Rectal smooth muscle tissue (tissue), 1 donor: ENCODE results near the gene TENM4.

ENCODE experiments used
- H3K27ac ChIP-seq: one replicate; pipeline ENCODE4 v1.7.0; 2013; ENCODE audit warnings: low read depth, low read length, inconsistent platforms
- H3K27me3 ChIP-seq: one replicate; pipeline ENCODE4 v1.7.0; 2013; ENCODE audit warnings: low read length; ENCODE audit not compliant: control insufficient read depth, insufficient read depth
- H3K36me3 ChIP-seq: one replicate; pipeline ENCODE4 v1.7.0; 2013; ENCODE audit warnings: low read length; ENCODE audit not compliant: control insufficient read depth, insufficient read depth
- H3K4me1 ChIP-seq: one replicate; pipeline ENCODE4 v1.7.0; 2013; ENCODE audit warnings: low read length; ENCODE audit not compliant: control insufficient read depth, insufficient read depth
- H3K4me3 ChIP-seq: one replicate; pipeline ENCODE4 v1.7.0; 2013; ENCODE audit warnings: low read length
- H3K9ac ChIP-seq: one replicate; pipeline ENCODE4 v1.7.0; 2013; ENCODE audit warnings: low read length

Gene TENM4

GRCh38 chr11:78656327-78656726, 784.5 kb downstream of the TENM4 start:
- no peak overlapping the region for H3K4me3 ChIP-seq
- no peak overlapping the region for H3K27ac ChIP-seq
- H3K4me1 ChIP-seq = no peaks in the 10 kb centered on the region
- no peaks in the 10 kb centered on the region for H3K36me3 ChIP-seq
- no peak overlapping the region for H3K9ac ChIP-seq
- H3K27me3 ChIP-seq = no peaks in the 10 kb centered on the region

GRCh38 chr11:78655561-78655960, 785.3 kb downstream of the TENM4 start:
- H3K4me1 ChIP-seq = no peaks in the 10 kb centered on the region
- no peak overlapping the region for H3K4me3 ChIP-seq
- no peak overlapping the region for H3K9ac ChIP-seq
- H3K27ac ChIP-seq = no peak overlapping the region
- no peaks in the 10 kb centered on the region for H3K36me3 ChIP-seq
- H3K27me3 ChIP-seq = no peaks in the 10 kb centered on the region

- Histone ChIP-seq H3K9ac (no peak overlapping the region), H3K36me3 (no peaks in the 10 kb centered on the region), H3K4me3 (no peak overlapping the region), H3K27ac (no peak overlapping the region), H3K27me3 (no peaks in the 10 kb centered on the region), H3K4me1 (no peaks in the 10 kb centered on the region)
Measured at GRCh38 chr11:78654866-78655265, 786.0 kb downstream of the TENM4 start.

- H3K27ac ChIP-seq = no peak overlapping the region
- no peak overlapping the region for H3K4me3 ChIP-seq
- no peaks in the 10 kb centered on the region for H3K27me3 ChIP-seq
- H3K4me1 ChIP-seq = no peaks in the 10 kb centered on the region
- no peak overlapping the region for H3K9ac ChIP-seq
- H3K36me3 ChIP-seq = no peaks in the 10 kb centered on the region
Measured at GRCh38 chr11:78654071-78654470, 786.8 kb downstream of the TENM4 start.

- H3K4me1 ChIP-seq = no peaks in the 10 kb centered on the region
- H3K9ac ChIP-seq = no peak overlapping the region
- no peaks in the 10 kb centered on the region for H3K27me3 ChIP-seq
- H3K4me3 ChIP-seq = no peak overlapping the region
- no peaks in the 10 kb centered on the region for H3K36me3 ChIP-seq
- H3K27ac ChIP-seq = no peak overlapping the region
Measured at GRCh38 chr11:78653294-78653909, 787.4 kb downstream of the TENM4 start.

GRCh38 chr11:78652843-78653239, 788.0 kb downstream of the TENM4 start:
- Histone ChIP-seq H3K36me3 (no peaks in the 10 kb centered on the region), H3K4me3 (no peak overlapping the region), H3K4me1 (no peaks in the 10 kb centered on the region), H3K9ac (no peak overlapping the region), H3K27me3 (no peaks in the 10 kb centered on the region), H3K27ac (no peak overlapping the region)

GRCh38 chr11:78651923-78652842, 788.6 kb downstream of the TENM4 start:
- Histone ChIP-seq H3K27ac (no peak overlapping the region), H3K4me3 (no peak overlapping the region), H3K9ac (no peak overlapping the region), H3K4me1 (no peaks in the 10 kb centered on the region), H3K27me3 (no peaks in the 10 kb centered on the region), H3K36me3 (no peaks in the 10 kb centered on the region)

GRCh38 chr11:78651136-78651775, 789.6 kb downstream of the TENM4 start:
- no peak overlapping the region for H3K4me3 ChIP-seq
- no peaks in the 10 kb centered on the region for H3K27me3 ChIP-seq
- no peak overlapping the region for H3K9ac ChIP-seq
- H3K36me3 ChIP-seq = no peaks in the 10 kb centered on the region
- H3K4me1 ChIP-seq = no peaks in the 10 kb centered on the region
- H3K27ac ChIP-seq = no peak overlapping the region

GRCh38 chr11:78649361-78650215, 791.2 kb downstream of the TENM4 start:
- Histone ChIP-seq H3K27ac (no peak overlapping the region), H3K36me3 (no peaks in the 10 kb centered on the region), H3K27me3 (no peaks in the 10 kb centered on the region), H3K4me1 (no peaks in the 10 kb centered on the region), H3K9ac (no peak overlapping the region), H3K4me3 (no peak overlapping the region)

GRCh38 chr11:78647986-78648875, 792.6 kb downstream of the TENM4 start:
- no peak overlapping the region for H3K4me3 ChIP-seq
- H3K27ac ChIP-seq = no peak overlapping the region
- no peaks in the 10 kb centered on the region for H3K36me3 ChIP-seq
- H3K4me1 ChIP-seq = no peaks in the 10 kb centered on the region
- H3K9ac ChIP-seq = no peak overlapping the region
- H3K27me3 ChIP-seq = no peaks in the 10 kb centered on the region

GRCh38 chr11:78647266-78647915, 793.4 kb downstream of the TENM4 start:
- Histone ChIP-seq H3K27me3 (no peaks in the 10 kb centered on the region), H3K4me1 (no peaks in the 10 kb centered on the region), H3K9ac (no peak overlapping the region), H3K27ac (no peak overlapping the region), H3K4me3 (no peak overlapping the region), H3K36me3 (no peaks in the 10 kb centered on the region)
